Activated CD4-positive, alpha-beta T cell treated with anti-CD3 and anti-CD28 coated beads, Interleukin-2, amount 50 U/mL, for 16 hours (primary cell): ENCODE results near the gene CHST12.
"Not testable (repeated sequence)": the region's sequence is repeated elsewhere in the genome, so short reads cannot be mapped to it uniquely, and the experiment has no call there.

ENCODE experiments used
- DNase-seq: peaks from one replicate; pipeline ENCODE4 v3.0.0-alpha.2; 2020

Gene CHST12

DNA sequence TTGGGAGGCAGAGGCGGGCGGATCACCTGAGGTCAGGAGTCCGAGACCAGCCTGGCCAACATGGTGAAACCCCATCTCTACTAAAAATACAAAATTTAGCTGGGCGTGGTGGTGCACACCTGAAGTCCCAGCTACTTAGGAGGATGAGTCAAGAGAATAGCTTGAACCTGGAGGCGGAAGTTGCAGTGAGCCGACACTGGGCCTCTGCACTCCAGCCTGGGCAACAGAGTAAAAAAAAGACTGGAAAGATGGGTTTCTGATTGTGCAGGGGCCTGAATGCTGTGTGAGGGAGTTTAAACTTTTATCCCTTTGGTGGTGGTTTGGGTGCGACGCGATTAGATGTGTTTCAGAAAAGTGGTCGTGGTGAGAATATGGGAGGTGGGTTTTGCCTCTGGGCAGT lies 1.8 kb downstream of the CHST12 start:
- no peak for DNase-seq

DNA sequence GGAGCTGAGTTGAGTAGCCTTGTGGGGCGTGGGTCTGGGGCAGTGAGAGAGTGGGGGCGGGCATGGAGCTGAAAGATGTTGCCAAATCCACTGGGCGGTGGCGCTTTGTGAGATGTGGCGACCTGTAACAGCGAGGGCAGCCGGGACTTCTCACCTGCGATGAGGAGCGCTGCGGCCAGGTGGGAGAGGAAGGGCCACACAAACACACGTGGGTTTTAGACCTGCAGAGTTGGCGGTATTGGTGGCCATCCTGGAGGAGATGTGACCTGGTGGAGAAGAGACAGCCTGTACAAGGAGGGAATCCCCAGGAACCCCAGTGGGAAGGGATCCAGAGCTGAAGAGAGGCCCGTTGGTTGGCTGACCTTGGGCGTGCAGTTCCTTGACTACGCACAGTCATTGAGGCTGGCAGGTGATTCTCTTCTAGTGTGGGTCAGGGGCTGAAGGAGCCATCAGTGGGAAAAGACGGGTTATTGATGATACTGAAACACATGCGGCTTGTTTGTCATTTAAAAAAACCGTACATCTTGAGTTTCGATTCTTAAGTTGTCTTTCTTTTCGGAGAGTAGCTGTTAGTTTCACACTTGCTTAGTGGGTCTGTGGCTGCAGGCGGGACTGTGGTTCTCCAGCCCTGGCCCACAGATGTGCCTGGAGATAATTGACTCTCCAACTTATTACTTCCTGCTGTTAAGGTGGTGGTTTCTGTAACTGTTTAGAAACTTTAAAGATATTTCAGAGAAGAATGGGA lies 2.4 kb downstream of the CHST12 start:
- DNase-seq: peak; percentile 89

DNA sequence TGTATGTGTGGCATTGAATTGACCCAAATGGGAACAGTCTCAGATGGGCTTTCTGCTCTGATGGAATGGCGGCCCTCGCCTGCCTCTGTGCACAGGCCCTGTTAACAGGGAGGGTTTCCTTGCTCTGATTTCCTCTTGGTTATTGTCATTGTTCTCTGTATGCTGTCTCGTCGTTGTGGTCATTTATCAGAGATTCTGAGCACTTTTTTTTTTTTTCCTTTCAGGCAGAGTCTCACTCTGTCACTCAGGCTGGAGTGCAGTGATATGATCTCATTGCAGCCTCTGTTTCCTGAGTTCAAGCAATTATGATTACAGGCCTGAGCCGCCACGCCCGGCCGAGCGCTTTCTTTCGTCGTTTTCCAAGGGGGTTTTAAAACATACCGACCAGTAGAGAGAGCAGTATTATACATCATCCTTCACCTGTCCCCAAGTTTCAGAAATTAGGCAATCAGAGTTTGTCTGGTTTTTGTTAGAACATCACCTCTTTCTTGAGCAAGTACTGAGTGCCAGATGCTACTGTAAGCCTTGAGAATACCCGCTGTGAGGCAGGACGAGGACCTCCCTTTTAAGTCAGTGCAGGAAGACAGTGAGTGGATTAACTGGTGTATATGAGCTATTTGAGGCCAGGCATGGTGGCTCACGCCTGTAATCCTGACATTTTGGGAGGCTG lies 6.5 kb downstream of the CHST12 start:
- DNase-seq: no peak

DNA sequence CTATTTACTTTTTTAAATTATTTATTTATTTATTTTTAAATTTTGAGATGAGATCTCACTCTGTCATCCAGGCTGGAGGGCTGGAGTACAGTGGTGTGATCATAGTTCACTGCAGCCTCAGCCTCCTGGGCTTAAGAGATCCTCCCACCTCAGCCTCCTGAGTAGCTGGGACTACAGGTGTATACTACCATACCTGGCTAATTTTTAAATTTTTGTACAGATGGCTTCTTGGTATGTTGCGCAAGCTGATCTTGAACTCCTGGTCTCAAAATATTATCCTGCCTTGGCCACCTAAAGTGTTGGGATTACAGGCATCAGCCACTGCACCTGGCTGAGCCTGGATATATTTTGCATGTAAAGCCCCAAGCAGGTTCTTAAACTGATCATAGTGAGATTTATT lies 7.6 kb downstream of the CHST12 start:
- no peak for DNase-seq

DNA sequence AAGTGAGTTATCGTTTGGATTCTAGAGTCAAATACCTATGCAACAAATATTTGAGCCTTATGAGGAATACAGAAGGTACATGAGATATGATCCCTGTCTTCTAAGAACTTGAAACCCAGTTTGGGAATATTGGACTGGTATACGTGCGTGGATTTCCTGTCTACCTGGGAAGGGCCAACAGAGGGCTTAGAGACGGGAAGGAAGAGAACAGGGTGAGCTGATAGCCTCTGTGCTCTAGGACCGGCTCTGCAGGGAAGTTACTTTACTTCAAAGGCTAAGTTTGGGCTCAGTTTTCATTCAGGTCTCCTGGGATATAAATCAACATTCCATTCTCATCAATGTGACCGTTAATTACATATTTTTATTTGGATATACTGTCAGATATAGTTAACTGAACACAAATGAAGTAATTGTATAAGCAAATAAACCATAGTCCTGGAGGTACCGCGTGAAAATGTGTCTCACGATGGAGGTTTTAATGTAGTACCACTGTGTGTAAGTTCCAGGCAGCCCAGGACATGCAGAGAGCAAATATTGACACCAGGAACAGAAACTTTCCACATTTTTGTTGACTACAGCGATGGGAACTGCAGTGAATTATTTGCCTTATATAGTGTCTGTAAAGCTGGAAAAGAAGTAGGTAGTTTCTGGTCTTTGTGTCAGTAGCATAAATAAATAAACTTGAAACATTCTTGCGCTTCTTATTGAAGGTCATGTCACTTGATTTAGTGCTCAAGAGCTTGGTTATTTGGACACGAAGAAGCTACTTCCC lies 8.6 kb downstream of the CHST12 start:
- no peak for DNase-seq

DNA sequence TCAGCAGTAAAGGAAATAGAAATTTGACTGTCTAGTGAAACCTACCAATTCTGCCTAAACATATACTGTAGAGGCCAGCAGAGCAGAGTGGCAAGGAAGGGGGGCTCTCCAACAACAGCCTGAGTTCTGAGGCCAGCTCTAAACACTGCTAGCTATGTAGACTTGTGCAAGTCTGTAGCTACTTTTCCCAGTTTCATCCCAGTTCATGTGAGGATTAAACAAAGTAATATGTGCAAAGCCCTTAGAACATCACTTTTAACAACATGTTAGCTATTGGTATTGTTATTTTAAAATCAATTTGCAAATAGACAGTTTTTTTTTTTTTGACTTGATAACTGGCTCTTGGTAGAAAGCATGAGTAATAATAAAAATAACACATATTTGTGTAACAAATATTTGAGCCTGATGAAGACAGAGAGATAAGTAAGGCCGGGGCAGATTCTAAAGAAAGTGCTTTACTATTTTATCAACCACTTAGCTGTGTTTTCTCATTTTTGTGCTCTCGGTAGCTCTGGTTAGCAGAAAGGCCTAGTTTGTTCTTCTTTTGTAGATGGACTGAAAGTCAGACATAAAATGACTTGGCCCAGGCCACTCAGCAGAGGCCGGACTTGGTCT lies 9.3 kb downstream of the CHST12 start:
- DNase-seq: no peak

DNA sequence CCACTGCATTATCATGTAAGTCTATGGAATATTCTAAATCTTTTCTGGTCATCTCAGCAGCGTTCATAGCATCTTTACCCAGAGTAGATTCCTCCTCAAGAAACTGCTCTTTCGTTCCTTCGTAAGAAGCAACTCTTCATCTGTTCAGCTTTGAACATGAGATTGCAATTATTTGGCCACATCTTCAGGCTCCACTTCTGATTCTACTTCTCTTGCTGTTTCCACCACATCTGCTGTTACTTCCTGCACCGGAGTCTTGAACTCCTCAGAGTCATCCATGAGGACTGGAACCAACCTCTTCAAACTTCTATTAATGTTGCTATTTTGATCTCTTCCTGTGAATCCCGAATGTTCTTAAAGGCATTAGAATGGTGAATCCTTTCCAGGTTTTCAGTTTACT lies 12.7 kb downstream of the CHST12 start:
- DNase-seq: no peak

DNA sequence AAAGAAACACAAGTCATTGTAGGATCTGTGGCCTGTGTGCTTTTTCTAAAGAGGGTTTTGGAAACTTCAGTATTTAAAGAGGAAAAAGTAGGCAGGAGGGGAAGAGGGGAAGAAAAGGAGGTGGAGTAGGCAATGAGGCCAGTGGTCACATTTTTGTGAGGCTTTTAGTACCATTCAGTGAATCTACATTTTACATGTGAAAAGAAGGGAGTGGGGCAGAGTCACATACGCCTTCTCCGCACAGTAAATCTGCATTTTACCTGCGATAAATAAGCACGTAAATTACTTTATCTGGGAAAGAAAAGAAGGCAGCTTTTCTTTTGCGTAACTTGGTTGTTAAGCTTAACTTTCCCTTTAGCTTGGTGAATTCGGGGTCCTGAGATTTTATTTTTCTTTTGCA lies 13.2 kb downstream of the CHST12 start:
- no peak for DNase-seq

DNA sequence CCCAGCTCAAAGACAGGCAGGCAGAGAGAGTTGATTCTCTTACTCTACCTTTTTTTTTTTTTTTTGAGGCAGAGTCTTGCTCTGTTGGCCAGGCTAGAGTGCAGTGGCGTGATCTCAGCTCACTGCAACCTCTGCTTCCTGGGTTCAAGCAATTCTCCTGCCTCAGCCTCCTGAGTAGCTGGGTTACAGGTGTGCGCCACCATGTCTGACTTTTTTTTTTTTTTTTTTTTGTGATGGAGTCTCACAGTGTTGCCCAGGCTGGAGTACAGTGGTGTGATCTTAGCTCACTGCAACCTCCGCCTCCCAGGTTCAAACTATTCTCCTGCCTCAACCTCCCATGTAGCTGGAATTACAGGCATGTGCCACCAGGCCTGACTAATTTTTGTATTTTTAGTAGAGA lies 13.8 kb downstream of the CHST12 start:
- not testable (repeated sequence) for DNase-seq

DNA sequence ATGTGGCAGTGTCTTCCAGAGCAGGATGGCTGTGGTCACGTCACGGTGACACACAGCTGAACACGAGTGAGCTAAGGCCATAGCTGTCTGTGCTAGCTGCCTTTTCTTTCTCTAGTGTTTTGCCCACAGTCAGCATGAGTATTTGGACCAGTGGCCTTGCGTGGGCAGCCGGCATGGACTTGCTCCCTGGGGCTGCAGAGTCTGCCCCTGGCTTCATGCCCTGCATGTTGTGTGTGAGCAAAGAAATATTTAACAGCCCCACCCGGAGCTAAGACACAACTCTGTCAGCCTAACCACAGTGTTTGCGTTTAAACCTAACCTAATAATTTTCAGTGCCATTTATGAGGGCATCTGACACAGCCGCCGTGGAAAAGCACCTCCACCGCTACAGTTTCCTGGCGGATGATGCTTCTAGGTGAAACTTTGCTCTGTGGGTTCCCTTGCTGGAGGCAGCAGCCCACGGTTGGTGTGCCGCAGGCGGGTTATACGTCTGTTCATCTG lies 14.6 kb downstream of the CHST12 start:
- DNase-seq: peak; percentile 31

DNA sequence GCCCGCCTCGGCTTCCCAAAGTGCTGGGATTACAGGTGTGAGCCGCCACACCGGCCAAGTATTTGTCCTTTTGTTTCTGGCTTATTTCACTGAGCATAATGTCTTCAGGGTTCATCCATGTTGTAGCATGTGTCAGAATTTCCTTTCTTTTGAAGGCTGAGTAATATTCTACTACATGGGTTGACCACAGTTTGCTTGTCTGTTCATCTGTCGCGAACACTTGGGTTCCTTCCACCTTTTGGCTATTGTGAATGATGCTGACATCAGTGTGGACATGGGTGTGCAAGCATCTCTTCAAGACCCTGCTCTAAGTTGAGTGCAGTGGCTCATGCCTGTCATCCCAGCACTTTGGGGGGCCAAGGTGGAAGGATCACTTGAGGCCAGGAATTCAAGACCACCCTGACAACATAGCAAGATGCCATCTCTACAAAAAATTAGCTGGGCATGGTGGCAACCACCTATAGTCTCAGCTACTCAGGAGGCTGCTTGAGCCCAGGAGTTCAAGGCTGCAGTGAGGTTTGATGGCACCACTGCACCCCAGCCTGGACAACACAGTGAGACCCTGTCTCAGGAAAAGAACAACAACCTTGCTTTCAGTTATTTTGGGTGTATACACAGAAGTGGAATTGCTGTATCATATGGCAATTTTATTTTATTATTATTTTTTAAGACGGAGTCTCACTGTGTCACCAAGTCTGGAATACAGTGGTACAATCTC lies 17.0 kb downstream of the CHST12 start:
- DNase-seq: no peak

DNA sequence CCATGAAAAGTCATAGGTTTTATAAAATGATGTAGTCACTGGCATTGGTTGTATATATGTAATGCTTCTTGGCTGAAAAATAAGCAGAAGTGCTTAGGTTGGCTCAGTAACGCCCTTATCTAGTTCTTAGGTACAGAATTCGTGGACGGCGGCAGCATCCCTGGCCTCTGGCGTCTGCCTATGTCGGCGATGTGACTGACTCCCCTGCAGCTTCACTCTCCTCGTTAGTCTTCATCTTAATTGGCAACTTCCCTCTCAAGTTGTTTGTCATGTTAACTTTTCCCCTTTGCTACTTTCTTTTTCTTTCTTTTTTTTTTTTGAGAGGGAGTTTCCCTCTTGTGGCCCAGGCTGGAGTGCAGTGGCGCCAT lies 18.5 kb downstream of the CHST12 start:
- no peak for DNase-seq

DNA sequence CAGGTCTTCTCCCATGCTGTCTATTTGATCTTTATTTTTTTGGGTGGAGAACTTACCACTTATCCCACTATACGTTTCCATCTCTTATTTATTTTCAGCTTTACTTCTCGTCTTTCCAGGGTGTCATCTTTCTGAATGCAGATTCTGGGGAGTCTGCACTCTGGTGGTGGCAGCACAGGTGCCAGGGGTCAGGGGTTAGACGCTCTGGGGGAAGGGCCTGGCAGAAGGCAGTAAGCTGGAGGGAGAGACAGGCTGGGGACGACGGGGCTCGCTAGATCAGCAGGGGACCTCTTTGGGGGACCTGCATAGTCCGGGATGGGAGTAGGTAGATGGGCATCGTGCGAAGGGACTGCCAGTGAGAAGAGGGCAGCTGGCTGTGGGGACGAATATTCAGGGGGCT lies 22.3 kb downstream of the CHST12 start:
- no peak for DNase-seq

DNA sequence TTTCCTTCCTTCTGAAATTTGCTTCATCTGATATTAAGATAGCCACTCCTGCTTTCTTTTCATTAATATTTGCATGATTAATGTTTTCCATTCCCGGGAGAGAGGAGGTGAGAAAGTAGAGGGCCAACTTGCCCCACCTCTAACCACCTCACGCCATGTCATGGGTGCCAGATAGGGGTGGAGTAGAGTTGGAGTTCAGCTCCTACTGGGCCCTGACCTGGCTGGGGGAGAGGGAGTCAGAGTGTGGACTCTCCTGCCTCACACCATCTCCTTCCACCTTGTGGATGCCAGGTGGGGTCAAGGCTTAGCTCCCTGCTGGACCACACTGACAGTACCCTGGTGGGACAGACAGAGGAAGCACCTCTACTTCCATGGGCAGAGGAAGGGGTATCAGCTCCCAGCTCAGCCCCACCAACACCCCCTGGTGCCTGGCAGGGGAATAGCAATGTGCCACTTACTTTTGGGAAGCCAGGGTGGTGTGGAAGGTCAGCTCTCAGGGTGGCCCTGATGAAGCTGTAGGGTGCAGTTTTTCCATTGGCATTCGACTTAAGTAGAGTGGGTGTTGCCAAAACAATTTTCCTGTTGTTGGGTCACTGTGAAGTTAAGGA lies 28.0 kb downstream of the CHST12 start:
- DNase-seq: peak; percentile 44

DNA sequence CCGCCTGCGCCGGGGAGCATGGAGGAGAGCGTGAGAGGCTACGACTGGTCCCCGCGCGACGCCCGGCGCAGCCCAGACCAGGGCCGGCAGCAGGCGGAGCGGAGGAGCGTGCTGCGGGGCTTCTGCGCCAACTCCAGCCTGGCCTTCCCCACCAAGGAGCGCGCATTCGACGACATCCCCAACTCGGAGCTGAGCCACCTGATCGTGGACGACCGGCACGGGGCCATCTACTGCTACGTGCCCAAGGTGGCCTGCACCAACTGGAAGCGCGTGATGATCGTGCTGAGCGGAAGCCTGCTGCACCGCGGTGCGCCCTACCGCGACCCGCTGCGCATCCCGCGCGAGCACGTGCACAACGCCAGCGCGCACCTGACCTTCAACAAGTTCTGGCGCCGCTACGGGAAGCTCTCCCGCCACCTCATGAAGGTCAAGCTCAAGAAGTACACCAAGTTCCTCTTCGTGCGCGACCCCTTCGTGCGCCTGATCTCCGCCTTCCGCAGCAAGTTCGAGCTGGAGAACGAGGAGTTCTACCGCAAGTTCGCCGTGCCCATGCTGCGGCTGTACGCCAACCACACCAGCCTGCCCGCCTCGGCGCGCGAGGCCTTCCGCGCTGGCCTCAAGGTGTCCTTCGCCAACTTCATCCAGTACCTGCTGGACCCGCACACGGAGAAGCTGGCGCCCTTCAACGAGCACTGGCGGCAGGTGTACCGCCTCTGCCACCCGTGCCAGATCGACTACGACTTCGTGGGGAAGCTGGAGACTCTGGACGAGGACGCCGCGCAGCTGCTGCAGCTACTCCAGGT lies 29.7 kb downstream of the CHST12 start:
- DNase-seq: no peak

DNA sequence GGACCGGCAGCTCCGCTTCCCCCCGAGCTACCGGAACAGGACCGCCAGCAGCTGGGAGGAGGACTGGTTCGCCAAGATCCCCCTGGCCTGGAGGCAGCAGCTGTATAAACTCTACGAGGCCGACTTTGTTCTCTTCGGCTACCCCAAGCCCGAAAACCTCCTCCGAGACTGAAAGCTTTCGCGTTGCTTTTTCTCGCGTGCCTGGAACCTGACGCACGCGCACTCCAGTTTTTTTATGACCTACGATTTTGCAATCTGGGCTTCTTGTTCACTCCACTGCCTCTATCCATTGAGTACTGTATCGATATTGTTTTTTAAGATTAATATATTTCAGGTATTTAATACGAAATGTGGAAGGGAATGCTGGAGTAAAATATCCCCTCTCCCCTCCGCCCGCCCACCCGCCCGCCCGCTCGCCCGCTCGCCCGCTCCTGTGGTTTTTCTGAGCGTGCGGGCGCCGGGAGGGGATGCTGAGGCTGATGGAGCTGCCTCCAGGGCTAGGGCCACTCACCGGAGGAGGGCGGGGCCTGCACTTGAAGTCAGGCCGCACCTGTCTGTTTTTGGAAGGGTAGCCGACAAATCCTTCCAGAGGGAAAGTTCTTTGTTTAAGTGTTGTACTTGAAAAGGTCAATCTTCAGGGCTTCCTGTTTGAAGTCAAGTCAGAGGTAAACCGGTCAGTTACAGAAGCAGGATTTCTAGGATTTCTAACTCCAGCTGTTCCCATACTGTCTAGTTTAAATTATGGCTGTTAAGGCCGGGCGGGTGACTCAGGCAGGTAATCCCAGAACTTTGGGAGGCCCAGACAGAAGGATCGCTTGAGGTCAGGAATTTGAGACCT lies 30.5 kb downstream of the CHST12 start:
- DNase-seq: no peak

DNA sequence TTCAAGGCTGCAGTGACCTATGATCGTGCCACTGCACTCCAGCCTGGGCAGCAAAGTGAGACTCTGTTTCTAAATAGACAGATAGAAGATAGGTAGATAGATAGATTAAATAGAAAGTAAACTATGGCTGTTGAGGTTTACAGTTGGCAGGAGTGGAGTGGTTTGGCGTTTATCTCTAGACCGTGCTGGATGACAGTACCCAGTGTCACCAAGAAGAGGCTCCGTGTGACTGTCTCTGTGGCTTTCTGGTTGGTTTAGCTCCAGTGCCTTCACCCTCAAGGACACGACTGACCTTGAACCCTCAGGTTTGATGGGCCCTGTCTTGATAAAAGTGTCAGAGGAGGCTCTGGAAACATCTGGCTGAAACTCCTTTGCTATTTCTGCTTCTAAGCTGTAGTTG lies 31.7 kb downstream of the CHST12 start:
- no peak for DNase-seq

DNA sequence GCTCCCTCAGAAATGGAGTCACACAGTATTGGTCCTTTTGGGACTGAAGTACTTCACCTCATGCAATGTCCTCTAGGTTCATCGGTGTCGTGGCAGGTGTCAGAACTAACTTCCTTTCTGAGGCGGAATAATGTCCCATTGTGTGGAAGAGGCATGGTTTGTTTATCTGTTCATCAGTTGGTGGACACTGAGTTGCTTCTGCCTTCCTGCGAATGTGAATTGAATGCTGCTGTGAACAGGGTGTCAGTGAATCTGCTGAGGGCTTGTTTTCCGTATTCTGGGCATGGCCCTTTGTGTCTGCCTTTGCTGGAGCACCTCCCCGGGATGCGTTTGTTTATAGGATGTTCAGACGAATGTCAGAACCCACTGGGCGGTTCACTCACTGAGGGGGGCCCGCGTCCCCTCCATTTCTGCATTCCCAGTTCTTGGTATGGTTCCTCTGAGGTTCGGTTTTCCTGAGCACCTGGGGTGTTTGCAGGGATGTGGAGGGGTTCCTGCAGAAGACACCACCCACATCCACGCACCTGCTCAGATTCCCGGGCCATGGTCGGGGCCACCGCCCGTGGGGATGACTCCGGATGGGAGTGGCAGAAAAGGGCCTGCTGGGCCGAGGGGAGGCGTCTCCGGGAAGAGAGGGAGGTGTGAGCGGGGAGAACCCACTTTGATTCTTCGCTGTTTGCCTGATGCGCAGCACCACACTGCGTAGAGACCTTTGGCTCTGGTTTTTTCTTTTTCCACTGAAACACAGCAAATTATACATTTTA lies 33.1 kb downstream of the CHST12 start:
- DNase-seq: no peak

DNA sequence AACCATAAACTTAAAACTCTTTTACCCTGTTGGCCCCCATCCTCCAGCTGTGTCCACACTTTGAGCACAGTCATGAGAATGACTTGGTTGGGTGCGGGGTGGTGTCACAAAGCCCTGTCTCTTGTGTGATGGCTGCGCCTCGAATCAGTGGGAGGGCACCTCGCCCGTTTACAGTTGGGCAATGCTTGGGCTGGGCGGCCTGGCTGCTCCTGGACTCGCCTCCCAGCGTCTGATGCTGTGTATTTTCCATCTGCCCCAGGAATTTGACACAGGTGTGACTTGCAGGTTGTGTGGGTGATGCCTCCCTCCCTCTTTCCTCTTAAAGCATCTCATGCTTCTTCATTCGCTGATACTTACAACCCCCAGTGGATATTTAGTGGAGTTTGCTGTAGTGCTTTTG lies 33.7 kb downstream of the CHST12 start:
- DNase-seq: no peak
